Body of pancreas (tissue), 4 donors: Measurements from ENCODE around the gene NR5A1. TPM values are rescaled to one million over a fixed set of nuclear protein-coding genes. Genes with fewer than 3 reads are reported as not detected.

Experiments used
- ATAC-seq: fragments of 150-250 bp; one replicate; pipeline ENCODE4 v1.9.1; 2016
- DNase-seq, 4 donors: peaks; one replicate each; pipeline ENCODE4 v3.0.0-alpha.2; 2019
- H3K27ac ChIP-seq, 4 donors: fragments of 200-600 bp; sonication (generic); 1 replicate in 3 of 4; 2 replicates in 1 of 4; pipeline versions ENCODE4 v1.5.1 to v1.6.1; 2016 to 2019; ENCODE audit warnings: mild to moderate bottlenecking in 1 of 4, mixed read lengths in 1 of 4, moderate library complexity in 1 of 4
- H3K27me3 ChIP-seq, 2 donors: fragments of 200-600 bp; sonication (generic); one replicate each; pipeline ENCODE4 v1.6.0; 2016; ENCODE audit warnings: mild to moderate bottlenecking in 1 of 2
- H3K36me3 ChIP-seq, 2 donors: fragments of 200-600 bp; sonication (generic); replicated peaks in 1 of 2; 2 replicates each; pipeline ENCODE4 v1.5.1; 2016; ENCODE audit warnings: low read depth in 2 of 2; ENCODE audit not compliant: insufficient read depth in 1 of 2
- H3K4me1 ChIP-seq: fragments of 200-600 bp; sonication (generic); one replicate; pipeline ENCODE4 v1.6.0; 2016
- H3K4me3 ChIP-seq, 2 donors: fragments of 200-600 bp; sonication (generic); 1 replicate in 1 of 2; 2 replicates in 1 of 2; pipeline ENCODE4 v1.5.1; 2016 to 2019
- H3K9me3 ChIP-seq, 3 donors: fragments of 200-600 bp; sonication (generic); 1 replicate in 2 of 3; 2 replicates in 1 of 3; pipeline ENCODE4 v1.5.1; 2016
- POLR2A ChIP-seq, 3 donors: fragments of 450-650 bp; IDR thresholded peaks; one replicate each; pipeline ENCODE4 v1.6.1; 2016; ENCODE audit warnings: antibody characterized with exemption in 3 of 3, mild to moderate bottlenecking in 2 of 3
- WGBS, 2 donors: methylation state at CpG; one replicate each; pipeline ENCODE4 v1.1.5; 2017; 5-methylcytosine and 5-hydroxymethylcytosine counted together
- intact Hi-C: fragments of 100-400 bp; cut with DNase I; formaldehyde crosslinking; loops from one replicate; pipeline ENCODE4 v1.15.1; 2023
- total RNA-seq, 2 donors: library from RNA; depleted of rRNA; stranded (reverse); fragments of >200 nt; gene quantifications; one replicate each; pipeline ENCODE4 v1.1.0, GENCODE V29; 2016
- TF ChIP-seq, protein P1 (sequence below), 7 experiments: fragments of 450-650 bp in 4 of 7; fragments of 200-600 bp in 3 of 7; sonication (generic) in 3 of 7; IDR thresholded peaks; one replicate each; pipeline ENCODE4 v1.5.1; 2016 to 2019; ENCODE audit warnings: antibody characterized with exemption in 7 of 7

NR5A1 gene
- total RNA-seq, 2 donors from 2014 or later, result not detected

- H3K4me3 ChIP-seq, result no peak overlapping the region
- intact Hi-C loops, result no loop called here
- TF ChIP-seq, protein P1, sequence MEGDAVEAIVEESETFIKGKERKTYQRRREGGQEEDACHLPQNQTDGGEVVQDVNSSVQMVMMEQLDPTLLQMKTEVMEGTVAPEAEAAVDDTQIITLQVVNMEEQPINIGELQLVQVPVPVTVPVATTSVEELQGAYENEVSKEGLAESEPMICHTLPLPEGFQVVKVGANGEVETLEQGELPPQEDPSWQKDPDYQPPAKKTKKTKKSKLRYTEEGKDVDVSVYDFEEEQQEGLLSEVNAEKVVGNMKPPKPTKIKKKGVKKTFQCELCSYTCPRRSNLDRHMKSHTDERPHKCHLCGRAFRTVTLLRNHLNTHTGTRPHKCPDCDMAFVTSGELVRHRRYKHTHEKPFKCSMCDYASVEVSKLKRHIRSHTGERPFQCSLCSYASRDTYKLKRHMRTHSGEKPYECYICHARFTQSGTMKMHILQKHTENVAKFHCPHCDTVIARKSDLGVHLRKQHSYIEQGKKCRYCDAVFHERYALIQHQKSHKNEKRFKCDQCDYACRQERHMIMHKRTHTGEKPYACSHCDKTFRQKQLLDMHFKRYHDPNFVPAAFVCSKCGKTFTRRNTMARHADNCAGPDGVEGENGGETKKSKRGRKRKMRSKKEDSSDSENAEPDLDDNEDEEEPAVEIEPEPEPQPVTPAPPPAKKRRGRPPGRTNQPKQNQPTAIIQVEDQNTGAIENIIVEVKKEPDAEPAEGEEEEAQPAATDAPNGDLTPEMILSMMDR (IDR thresholded peaks at IDR 0.05), result no peak
- no peak for TF ChIP-seq POLR2A (IDR thresholded peaks at IDR 0.05)
- H3K27ac ChIP-seq, result no peak overlapping the region
- H3K4me1 ChIP-seq, result peaks cover 5% of the 10 kb centered on the region
- DNase-seq (no peak), ATAC-seq (no peak)
- WGBS, 2 donors, result 16 to 22% methylated on average over 6 to 19 of the region's 19 CpGs
- H3K9me3 ChIP-seq, result no peaks in the 10 kb centered on the region
- peaks cover 0 to 8% of the 10 kb centered on the region in 2 donors for H3K27me3 ChIP-seq
- H3K36me3 ChIP-seq, result no peaks in the 10 kb centered on the region
Observed at GRCh38 chr9:124477211-124477647, 30.0 kb downstream of the NR5A1 start.

GRCh38 chr9:124475868-124476690, 31.1 kb downstream of the NR5A1 start:
- intact Hi-C loops, result no loop called here
- H3K4me1 ChIP-seq, result peaks cover 5% of the 10 kb centered on the region
- peaks cover 0 to 8% of the 10 kb centered on the region in 2 donors for H3K27me3 ChIP-seq

DNA sequence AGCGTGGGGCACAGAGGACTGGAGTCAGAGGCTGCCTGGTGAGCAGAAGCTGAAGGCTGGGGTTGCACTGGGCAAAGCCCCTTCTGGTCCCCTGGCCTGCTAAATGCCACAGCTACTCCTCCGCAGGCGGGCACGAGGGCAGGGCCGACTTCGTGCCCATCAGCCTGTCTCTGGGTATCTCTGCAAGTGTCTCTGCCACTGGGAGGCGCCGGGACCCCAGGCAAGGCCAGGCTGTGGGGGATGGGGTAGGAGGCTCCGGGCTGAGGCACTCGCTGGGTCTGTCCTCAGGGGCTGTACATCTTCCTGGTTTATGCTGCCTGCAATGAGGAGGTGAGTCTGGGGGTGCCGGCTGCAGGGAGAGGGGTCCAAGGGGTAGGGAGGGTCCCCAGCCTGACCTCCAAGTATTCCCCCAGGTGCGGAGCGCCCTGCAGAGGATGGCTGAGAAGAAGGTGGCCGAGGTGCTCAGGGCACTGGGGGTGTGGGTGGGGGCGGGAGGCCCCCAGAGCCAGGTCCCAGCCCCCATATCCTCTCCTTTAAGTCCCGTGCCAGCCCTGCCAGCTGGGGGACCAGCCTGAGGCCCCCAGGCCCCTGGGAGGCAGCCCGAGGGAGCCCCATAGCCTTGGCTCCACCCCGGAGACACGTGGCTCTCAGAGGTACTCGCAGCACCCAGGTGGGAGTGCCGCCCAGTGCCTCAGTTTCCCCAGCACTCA, 31.9 kb downstream of the NR5A1 start:
- H3K27me3 ChIP-seq, result peaks cover 0 to 8% of the 10 kb centered on the region in 2 donors
- no peak for DNase-seq
- 59% methylated on average over 9 to 20 of the region's 21 CpGs for WGBS, 2 donors
- H3K36me3 ChIP-seq, result no peaks in the 10 kb centered on the region
- no peak overlapping the region for H3K4me3 ChIP-seq
- intact Hi-C loops, result no loop called here
- H3K9me3 ChIP-seq, result no peaks in the 10 kb centered on the region
- peaks cover 5% of the 10 kb centered on the region for H3K4me1 ChIP-seq
- no peak overlapping the region for H3K27ac ChIP-seq
- no peak for TF ChIP-seq POLR2A (IDR thresholded peaks at IDR 0.05)
- TF ChIP-seq, protein P1 (IDR thresholded peaks at IDR 0.05), result no peak
- ATAC-seq, result no peak

More at GRCh38 chr9:124475868-124476690, 31.1 kb downstream of the NR5A1 start:
- ATAC-seq, result no peak
- no peak for DNase-seq
- 57 to 64% methylated on average over 6 to 14 of the region's 14 CpGs for WGBS, 2 donors
- H3K9me3 ChIP-seq, result no peaks in the 10 kb centered on the region
- TF ChIP-seq POLR2A (IDR thresholded peaks at IDR 0.05), result no peak
- TF ChIP-seq, protein P1 (IDR thresholded peaks at IDR 0.05), result no peak
- H3K36me3 ChIP-seq, result no peaks in the 10 kb centered on the region
- H3K27ac ChIP-seq, result no peak overlapping the region
- H3K4me3 ChIP-seq, result no peak overlapping the region

DNA sequence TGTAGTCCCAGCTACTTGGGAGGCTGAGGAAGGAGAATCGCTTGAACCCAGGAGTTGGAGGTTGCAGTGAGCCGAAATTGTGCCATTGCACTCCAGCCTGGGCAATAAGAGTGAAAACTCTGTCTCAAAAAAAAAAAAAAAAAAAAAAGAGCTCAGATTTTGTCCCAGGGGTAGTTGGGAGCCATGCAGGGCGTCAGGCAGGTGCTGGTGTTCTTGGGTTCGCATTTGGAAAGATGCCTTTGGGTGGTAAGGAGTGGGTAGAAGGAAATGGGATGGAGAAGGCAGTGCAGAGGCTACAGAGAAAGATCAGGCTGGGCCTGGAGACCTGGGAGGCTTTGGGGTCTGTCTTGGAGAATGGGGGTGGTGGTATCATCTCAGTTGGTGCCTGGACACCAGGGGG, 33.0 kb downstream of the NR5A1 start:
- Histone ChIP-seq H3K4me1 (peaks cover 5% of the 10 kb centered on the region), H3K27ac (no peak overlapping the region), H3K9me3 (no peaks in the 10 kb centered on the region), H3K27me3 (peaks cover 0 to 8% of the 10 kb centered on the region in 2 donors), H3K4me3 (no peak overlapping the region), H3K36me3 (no peaks in the 10 kb centered on the region)
- DNase-seq (no peak), ATAC-seq (no peak)
- intact Hi-C loops, result no loop called here
- WGBS, 2 donors, result 67 to 70% methylated on average over 4 of the region's 4 CpGs
- no peak for TF ChIP-seq POLR2A (IDR thresholded peaks at IDR 0.05)

DNA sequence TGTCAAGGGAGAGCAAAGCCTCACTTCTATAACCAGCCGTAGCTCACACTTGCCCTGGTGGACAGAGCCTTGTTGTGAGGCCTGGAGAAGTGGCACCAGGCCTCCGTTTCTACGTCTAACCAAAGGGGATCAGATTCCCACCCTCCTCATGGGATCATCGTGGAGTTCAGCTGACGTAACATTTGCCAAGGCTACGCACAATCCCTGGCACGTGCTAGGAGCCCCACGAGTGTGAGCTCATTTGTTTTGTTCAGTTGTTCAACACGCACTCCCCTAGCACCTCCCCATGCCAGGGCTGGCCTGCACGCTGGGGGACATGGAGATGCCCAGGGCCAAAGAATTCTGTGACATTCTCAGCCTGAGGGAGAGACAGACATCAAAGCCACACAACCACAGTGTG, 33.9 kb downstream of the NR5A1 start:
- intact Hi-C loops, result no loop called here
- no peak for ATAC-seq
- no peak for DNase-seq
- TF ChIP-seq, protein P1 (IDR thresholded peaks at IDR 0.05), result no peak
- TF ChIP-seq POLR2A (IDR thresholded peaks at IDR 0.05), result no peak
- Histone ChIP-seq H3K36me3 (no peaks in the 10 kb centered on the region), H3K4me3 (no peak overlapping the region), H3K4me1 (peaks cover 5% of the 10 kb centered on the region), H3K9me3 (no peaks in the 10 kb centered on the region), H3K27me3 (peaks cover 0 to 8% of the 10 kb centered on the region in 2 donors), H3K27ac (no peak overlapping the region)
- WGBS, 2 donors, result 72 to 74% methylated on average over 10 of the region's 10 CpGs
